ENCODE measurements around the gene ULK4. TPM values are rescaled to one million over a fixed set of nuclear protein-coding genes. Genes with fewer than 3 reads are reported as not detected.
"Not testable (repeated sequence)": the region's sequence is repeated elsewhere in the genome, so short reads cannot be mapped to it uniquely, and the experiment has no call there.

The ULK4 gene
- total RNA-seq, 1 donor, result 42.5 TPM

DNA sequence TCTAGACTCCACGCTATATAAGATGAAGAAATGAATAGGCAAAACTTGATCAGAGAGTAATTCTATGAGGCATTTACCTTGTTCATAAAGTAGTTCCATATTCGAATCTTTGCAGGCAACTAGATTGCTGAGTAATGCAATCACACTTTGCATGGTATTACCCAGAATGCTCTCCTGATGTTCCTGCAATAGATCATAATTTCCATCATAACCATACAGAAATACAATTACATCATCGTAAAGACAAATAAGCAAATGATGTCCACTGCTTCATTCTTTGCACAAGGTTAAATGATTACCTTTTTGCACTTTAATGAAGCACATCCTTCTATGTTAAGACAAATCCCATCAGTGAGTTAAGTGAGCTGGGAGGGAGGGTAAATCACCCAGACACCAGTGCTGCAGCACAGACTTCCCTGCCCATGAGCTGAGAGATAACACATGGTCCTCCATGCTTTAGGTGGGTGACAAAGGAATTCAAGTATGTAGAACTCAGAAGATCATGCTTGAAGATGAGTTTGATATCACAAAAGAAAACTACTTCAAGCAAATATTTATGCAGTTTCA is 395.9 kb downstream of the ULK4 start:
- Histone ChIP-seq H3K4me3 (ENCODE audit: low read length) (no peak overlapping the region), H3K27me3 (ENCODE audit: insufficient read depth, low read length) (no peaks in the 10 kb centered on the region), H3K4me1 (ENCODE audit: insufficient read depth, low read length) (no peaks in the 10 kb centered on the region), H3K9me3 (ENCODE audit: low read depth, low read length) (no peaks in the 10 kb centered on the region)

DNA sequence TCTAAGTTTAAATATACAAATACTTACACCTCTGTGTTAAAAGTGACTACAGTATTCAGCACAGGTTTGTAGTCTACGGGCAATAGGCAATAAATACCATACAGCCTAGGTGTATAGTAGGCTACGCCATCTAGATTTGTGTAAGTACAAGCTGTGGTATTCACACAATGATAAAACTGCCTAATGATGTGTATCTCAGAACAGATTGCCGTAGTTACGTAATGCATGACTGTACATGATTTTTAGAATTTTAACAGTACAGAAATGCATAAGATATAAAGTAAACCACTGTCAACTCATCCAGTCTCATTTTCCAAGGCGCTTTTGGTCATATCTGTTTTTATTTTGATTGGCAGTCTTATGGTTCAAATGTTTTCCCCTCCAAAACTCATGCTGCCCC is 396.9 kb downstream of the ULK4 start:
- Histone ChIP-seq H3K9me3 (ENCODE audit: low read depth, low read length) (no peaks in the 10 kb centered on the region), H3K27me3 (ENCODE audit: insufficient read depth, low read length) (no peaks in the 10 kb centered on the region), H3K4me3 (ENCODE audit: low read length) (no peak overlapping the region), H3K4me1 (ENCODE audit: insufficient read depth, low read length) (no peaks in the 10 kb centered on the region)

- H3K4me3 ChIP-seq (ENCODE audit: low read length); H3K4me1 ChIP-seq (ENCODE audit: insufficient read depth, low read length); H3K27me3 ChIP-seq (ENCODE audit: insufficient read depth, low read length); H3K9me3 ChIP-seq (ENCODE audit: low read depth, low read length): not testable (repeated sequence)
Observed at GRCh38 chr3:41556245-41556644, 405.7 kb downstream of the ULK4 start.

DNA sequence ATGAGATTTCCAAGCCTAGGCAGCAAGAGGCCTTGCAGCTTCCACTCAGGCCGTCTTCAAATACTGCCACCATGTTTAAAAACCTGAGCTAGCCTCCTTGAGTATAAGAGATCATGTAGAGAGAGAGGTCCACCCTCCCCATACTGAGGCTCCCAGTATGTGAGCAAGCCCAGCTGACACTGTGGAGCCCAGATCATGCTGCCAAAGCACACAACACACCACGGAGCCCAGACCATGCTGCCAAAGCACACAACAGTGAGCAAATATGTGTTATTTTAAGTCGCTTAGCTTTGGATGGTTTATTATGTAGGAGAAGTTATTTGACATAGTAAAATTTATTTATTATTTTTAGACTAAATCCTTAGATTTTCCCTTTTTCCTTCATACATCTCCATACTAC is 428.9 kb downstream of the ULK4 start:
- Histone ChIP-seq H3K4me1 (ENCODE audit: insufficient read depth, low read length) (no peaks in the 10 kb centered on the region), H3K27me3 (ENCODE audit: insufficient read depth, low read length) (no peaks in the 10 kb centered on the region), H3K9me3 (ENCODE audit: low read depth, low read length) (no peaks in the 10 kb centered on the region), H3K4me3 (ENCODE audit: low read length) (no peak overlapping the region)

DNA sequence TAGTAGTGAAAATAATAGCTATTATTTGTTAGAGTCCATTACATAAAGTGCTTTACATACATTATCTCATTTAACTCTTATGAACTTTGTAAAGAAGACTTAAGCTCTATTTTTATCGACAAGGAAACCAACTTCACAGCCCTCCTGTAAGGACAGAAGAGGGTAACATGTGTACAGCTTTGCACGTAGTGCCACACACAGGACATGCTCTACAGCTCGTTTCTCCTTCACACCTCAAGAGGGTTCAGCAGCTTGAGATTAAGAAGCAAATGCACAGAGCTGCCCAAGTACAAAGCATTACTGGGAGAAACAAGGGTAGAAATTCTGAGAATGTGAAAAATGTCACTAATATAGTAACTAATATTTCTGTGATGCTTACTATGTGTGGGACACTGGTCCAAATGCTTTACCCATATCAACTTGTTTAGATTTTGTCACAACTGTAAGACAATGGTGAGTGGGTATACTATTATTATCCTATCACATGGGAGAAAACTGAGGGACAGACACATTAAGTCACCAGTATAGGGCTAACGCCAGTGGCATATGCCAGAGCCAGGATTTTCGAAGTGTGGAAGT is 434.8 kb downstream of the ULK4 start:
- Histone ChIP-seq H3K4me1 (ENCODE audit: insufficient read depth, low read length) (peaks cover 3% of the 10 kb centered on the region), H3K9me3 (ENCODE audit: low read depth, low read length) (no peaks in the 10 kb centered on the region), H3K27me3 (ENCODE audit: insufficient read depth, low read length) (no peaks in the 10 kb centered on the region), H3K4me3 (ENCODE audit: low read length) (no peak overlapping the region)

- Histone ChIP-seq H3K4me3 (ENCODE audit: low read length) (no peak overlapping the region), H3K27me3 (ENCODE audit: insufficient read depth, low read length) (no peaks in the 10 kb centered on the region), H3K9me3 (ENCODE audit: low read depth, low read length) (no peaks in the 10 kb centered on the region), H3K4me1 (ENCODE audit: insufficient read depth, low read length) (peaks cover 3% of the 10 kb centered on the region)
Observed at GRCh38 chr3:41525303-41526064, 436.4 kb downstream of the ULK4 start.

GRCh38 chr3:41523897-41524296 is 438.0 kb downstream of the ULK4 start:
- Histone ChIP-seq H3K4me1 (ENCODE audit: insufficient read depth, low read length) (peaks cover 3% of the 10 kb centered on the region), H3K4me3 (ENCODE audit: low read length) (no peak overlapping the region), H3K9me3 (ENCODE audit: low read depth, low read length) (no peaks in the 10 kb centered on the region), H3K27me3 (ENCODE audit: insufficient read depth, low read length) (no peaks in the 10 kb centered on the region)

DNA sequence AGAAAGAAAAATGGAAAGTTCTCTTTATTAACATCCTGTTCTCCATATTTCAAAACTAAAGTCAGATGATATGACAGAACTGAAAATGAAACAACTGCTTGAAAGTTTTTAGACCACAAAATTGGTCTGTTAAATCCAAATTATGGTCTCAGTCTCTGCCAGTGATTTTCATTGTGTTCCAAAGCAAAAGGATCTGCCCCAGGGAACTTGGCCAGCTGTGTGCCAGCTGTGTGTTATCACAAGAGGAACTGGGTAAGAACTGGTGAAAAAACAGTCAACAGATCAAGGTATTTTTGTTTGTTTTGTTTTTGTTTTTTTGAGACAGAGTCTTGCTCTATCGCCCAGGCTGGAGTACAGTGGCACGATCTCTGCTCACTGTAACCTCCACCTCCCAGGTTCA is 439.3 kb downstream of the ULK4 start:
- Histone ChIP-seq H3K9me3 (ENCODE audit: low read depth, low read length) (no peaks in the 10 kb centered on the region), H3K27me3 (ENCODE audit: insufficient read depth, low read length) (no peaks in the 10 kb centered on the region), H3K4me1 (ENCODE audit: insufficient read depth, low read length) (peaks cover 3% of the 10 kb centered on the region), H3K4me3 (ENCODE audit: low read length) (no peak overlapping the region)

GRCh38 chr3:41521010-41521655 is 440.8 kb downstream of the ULK4 start:
- no peak overlapping the region for H3K4me3 ChIP-seq (ENCODE audit: low read length)
- H3K27me3 ChIP-seq (ENCODE audit: insufficient read depth, low read length), result no peaks in the 10 kb centered on the region
- peaks cover 3% of the 10 kb centered on the region for H3K4me1 ChIP-seq (ENCODE audit: insufficient read depth, low read length)
- H3K9me3 ChIP-seq (ENCODE audit: low read depth, low read length), result no peaks in the 10 kb centered on the region

GRCh38 chr3:41519746-41520145 is 442.2 kb downstream of the ULK4 start:
- Histone ChIP-seq H3K9me3 (ENCODE audit: low read depth, low read length) (no peaks in the 10 kb centered on the region), H3K27me3 (ENCODE audit: insufficient read depth, low read length) (no peaks in the 10 kb centered on the region), H3K4me3 (ENCODE audit: low read length) (no peak overlapping the region), H3K4me1 (ENCODE audit: insufficient read depth, low read length) (peaks cover 3% of the 10 kb centered on the region)

- H3K4me3 ChIP-seq (ENCODE audit: low read length), result no peak overlapping the region
- no peaks in the 10 kb centered on the region for H3K27me3 ChIP-seq (ENCODE audit: insufficient read depth, low read length)
- H3K4me1 ChIP-seq (ENCODE audit: insufficient read depth, low read length), result peaks cover 3% of the 10 kb centered on the region
- no peaks in the 10 kb centered on the region for H3K9me3 ChIP-seq (ENCODE audit: low read depth, low read length)
Observed at GRCh38 chr3:41518626-41519025, 443.3 kb downstream of the ULK4 start.

DNA sequence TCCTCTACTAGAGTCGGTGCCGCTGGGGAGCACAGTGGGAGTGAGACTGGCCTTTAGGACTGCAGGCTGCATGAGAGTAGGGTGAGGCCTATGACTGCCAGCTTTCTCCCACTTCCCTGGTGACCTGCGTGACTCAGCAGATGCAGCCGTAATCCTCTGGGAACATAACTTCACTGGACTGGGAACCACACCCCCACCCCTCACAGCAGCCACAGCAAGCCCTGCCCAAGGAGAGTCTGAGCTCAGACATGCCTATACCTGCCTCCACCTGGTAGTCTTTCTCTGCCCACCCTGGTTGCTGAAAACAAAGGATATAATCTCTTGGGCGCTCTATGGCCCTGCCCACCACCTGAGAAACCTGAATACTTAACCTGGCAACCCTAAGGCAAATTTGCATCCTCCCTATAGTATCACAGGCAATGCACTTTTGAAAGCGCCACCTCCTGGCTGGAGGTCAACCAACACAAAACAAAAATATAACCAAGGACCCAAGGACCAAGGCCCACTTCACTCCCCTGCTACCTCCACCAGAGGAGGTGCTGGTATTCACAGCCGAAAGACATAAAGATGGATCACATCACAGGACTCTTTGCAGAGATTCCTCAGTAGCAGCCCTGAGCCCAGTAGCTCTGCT is 453.7 kb downstream of the ULK4 start:
- Histone ChIP-seq H3K27me3 (ENCODE audit: insufficient read depth, low read length) (no peaks in the 10 kb centered on the region), H3K4me1 (ENCODE audit: insufficient read depth, low read length) (no peaks in the 10 kb centered on the region), H3K9me3 (ENCODE audit: low read depth, low read length) (peaks cover 7% of the 10 kb centered on the region), H3K4me3 (ENCODE audit: low read length) (no peak overlapping the region)

DNA sequence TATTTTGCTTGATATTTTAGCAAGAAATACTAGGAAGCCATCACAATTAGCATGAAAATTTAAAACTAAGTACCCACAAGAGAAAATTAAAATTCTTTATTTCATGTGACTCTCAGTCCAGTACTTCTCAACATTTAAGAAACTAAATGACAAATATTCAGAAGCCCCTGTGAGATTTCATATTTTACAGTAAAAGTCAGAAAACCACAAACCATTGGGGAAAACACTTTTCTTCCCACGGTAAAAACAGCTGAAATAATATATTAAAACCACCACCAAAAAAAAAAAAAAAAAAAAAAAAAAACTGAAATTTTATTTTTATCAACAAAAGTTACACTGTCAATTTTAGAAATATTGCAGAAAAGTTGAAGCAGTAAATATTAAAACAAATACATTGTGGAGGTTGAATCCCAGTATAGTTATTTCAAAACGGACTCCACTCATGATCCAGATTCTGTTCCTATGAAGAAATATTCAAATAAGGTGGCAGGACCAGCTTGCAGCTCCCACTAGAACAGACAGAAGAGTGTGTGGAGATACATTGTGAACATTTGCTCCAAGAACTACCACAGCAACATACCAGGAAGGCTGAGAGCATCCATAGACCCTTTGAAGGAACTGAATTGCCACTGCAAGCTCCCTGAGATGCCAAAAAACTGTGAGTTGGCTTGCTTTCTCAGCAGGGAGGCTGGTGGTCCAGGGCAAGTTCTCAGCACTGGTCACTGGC is 454.4 kb downstream of the ULK4 start:
- H3K9me3 ChIP-seq (ENCODE audit: low read depth, low read length), result peaks cover 7% of the 10 kb centered on the region
- H3K4me1 ChIP-seq (ENCODE audit: insufficient read depth, low read length), result no peaks in the 10 kb centered on the region
- no peak overlapping the region for H3K4me3 ChIP-seq (ENCODE audit: low read length)
- no peaks in the 10 kb centered on the region for H3K27me3 ChIP-seq (ENCODE audit: insufficient read depth, low read length)

DNA sequence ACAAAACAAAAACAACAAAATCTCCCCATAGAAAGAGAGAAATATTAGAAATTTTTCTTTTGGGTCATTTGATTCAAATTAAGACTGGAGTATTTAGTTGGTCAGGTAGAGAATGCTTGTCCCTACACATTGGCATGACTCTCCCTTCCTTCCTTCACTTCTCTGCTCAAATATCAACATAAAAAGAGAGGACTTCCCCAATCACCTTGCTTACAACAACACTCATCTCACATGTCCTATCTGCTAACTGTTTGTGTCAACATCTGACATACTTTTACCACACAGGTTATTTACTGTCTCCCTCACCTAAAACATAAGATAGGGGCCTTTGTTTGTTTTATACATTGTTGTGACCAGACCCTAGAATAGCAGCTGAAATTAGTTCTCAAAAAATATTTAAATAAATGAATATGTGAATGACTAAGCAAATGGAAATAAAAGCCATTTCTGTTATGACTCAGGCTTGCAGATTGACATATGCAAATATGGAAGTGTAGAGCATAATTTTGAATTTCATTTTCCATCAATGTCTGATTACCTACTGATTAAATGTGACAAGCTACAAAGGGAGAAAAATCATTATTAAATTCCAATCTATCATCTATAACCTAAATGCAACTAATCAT is 457.8 kb downstream of the ULK4 start:
- Histone ChIP-seq H3K4me3 (ENCODE audit: low read length) (no peak overlapping the region), H3K4me1 (ENCODE audit: insufficient read depth, low read length) (no peaks in the 10 kb centered on the region), H3K27me3 (ENCODE audit: insufficient read depth, low read length) (no peaks in the 10 kb centered on the region), H3K9me3 (ENCODE audit: low read depth, low read length) (peaks cover 2% of the 10 kb centered on the region)

Data from mononuclear cell (primary cell).